ENCODE measurements around the gene SZRD1.

DNA sequence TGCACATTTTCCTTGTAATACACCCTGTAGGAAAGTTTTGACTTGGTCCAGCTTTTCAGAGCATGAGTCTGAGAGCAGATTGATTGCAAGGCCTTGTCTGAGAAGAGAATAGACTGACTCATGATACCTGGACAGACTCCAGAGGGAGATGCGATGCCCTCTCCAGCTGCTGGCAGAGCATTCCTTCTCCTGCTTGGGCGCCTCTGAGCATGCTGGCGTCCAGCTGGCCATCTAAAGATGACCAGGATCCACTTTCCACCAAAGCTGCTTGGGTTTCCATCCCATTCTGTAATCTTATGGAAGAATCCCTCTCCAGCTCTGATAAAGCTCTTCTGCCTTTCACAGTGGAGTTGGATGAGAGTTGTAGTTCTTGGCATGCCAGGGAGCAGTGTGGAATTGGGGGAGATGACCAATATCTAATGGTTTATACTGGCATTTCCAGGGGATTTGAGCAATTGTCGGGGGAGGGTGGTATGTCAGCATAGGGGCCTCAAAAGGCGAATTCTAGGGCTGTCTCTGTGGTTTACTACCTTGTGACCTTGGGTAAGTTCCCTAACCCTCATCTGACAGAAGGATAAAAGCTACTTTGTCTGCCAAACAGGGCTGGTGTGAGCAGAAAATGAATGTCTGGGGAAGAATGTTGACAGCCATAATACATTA, 19.5 kb downstream of the SZRD1 start:
- TF ChIP-seq POLR2AphosphoS5 (IDR thresholded peaks at IDR 0.05; ENCODE audit: low read depth, low read length) (no peak), SIN3A (IDR thresholded peaks at IDR 0.05; ENCODE audit: borderline replicate concordance, insufficient read depth, low read depth, low read length) (no peak), TCF7L2 (IDR thresholded peaks at IDR 0.05; ENCODE audit: low read depth, low read length) (no peak)
- TF ChIP-seq, protein P1, sequence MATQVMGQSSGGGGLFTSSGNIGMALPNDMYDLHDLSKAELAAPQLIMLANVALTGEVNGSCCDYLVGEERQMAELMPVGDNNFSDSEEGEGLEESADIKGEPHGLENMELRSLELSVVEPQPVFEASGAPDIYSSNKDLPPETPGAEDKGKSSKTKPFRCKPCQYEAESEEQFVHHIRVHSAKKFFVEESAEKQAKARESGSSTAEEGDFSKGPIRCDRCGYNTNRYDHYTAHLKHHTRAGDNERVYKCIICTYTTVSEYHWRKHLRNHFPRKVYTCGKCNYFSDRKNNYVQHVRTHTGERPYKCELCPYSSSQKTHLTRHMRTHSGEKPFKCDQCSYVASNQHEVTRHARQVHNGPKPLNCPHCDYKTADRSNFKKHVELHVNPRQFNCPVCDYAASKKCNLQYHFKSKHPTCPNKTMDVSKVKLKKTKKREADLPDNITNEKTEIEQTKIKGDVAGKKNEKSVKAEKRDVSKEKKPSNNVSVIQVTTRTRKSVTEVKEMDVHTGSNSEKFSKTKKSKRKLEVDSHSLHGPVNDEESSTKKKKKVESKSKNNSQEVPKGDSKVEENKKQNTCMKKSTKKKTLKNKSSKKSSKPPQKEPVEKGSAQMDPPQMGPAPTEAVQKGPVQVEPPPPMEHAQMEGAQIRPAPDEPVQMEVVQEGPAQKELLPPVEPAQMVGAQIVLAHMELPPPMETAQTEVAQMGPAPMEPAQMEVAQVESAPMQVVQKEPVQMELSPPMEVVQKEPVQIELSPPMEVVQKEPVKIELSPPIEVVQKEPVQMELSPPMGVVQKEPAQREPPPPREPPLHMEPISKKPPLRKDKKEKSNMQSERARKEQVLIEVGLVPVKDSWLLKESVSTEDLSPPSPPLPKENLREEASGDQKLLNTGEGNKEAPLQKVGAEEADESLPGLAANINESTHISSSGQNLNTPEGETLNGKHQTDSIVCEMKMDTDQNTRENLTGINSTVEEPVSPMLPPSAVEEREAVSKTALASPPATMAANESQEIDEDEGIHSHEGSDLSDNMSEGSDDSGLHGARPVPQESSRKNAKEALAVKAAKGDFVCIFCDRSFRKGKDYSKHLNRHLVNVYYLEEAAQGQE (IDR thresholded peaks at IDR 0.05; ENCODE audit: insufficient read depth in 1 of 2, low read depth in 2 of 2, low read length in 1 of 2) = no peak
- TF ChIP-seq, protein P2, sequence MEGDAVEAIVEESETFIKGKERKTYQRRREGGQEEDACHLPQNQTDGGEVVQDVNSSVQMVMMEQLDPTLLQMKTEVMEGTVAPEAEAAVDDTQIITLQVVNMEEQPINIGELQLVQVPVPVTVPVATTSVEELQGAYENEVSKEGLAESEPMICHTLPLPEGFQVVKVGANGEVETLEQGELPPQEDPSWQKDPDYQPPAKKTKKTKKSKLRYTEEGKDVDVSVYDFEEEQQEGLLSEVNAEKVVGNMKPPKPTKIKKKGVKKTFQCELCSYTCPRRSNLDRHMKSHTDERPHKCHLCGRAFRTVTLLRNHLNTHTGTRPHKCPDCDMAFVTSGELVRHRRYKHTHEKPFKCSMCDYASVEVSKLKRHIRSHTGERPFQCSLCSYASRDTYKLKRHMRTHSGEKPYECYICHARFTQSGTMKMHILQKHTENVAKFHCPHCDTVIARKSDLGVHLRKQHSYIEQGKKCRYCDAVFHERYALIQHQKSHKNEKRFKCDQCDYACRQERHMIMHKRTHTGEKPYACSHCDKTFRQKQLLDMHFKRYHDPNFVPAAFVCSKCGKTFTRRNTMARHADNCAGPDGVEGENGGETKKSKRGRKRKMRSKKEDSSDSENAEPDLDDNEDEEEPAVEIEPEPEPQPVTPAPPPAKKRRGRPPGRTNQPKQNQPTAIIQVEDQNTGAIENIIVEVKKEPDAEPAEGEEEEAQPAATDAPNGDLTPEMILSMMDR (IDR thresholded peaks at IDR 0.05) = no peak

All from Panc1 (cell line).